Measurements from ENCODE around the gene GPR62. TPM values are rescaled to one million over a fixed set of nuclear protein-coding genes. Genes with fewer than 3 reads are reported as not detected.

GPR62 gene, protein sequence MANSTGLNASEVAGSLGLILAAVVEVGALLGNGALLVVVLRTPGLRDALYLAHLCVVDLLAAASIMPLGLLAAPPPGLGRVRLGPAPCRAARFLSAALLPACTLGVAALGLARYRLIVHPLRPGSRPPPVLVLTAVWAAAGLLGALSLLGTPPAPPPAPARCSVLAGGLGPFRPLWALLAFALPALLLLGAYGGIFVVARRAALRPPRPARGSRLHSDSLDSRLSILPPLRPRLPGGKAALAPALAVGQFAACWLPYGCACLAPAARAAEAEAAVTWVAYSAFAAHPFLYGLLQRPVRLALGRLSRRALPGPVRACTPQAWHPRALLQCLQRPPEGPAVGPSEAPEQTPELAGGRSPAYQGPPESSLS
- not detected for total RNA-seq

DNA sequence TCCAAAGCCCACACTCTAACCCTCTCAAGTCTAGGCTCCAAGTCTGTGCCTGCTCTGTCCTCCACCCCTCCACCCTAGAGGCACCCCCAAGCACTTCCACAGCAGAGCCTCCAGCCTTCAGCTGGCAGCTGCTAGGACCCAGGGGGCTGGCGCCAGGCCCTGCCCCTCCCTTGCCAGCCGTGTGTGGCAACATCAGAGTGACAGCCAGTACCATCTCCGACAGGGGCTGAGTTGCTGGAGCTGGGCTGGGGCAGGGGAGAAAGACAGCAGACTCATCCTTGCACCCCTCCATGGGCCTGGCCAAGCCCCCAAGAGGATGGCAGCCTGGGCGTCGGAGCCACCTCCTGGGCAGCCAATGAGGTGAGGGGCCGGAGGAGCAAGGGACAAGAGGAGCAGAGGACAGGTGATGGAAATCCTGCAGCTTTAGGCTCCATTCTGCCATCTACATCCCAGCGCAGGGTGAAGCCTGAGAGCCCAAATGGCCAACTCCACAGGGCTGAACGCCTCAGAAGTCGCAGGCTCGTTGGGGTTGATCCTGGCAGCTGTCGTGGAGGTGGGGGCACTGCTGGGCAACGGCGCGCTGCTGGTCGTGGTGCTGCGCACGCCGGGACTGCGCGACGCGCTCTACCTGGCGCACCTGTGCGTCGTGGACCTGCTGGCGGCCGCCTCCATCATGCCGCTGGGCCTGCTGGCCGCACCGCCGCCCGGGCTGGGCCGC lies at the start of gene GPR62:
TSS of gene GPR62 (plus strand) at position 207 of the 718 bp plus-strand sequence. CDS start at position 479, 272 bp downstream.
- no peak for ATAC-seq
- H3K9me3 ChIP-seq = no peaks in the 10 kb centered on the region
- WGBS, 2 donors = 39 to 77% methylated on average over 9 to 19 of the region's 33 CpGs
- H3K27ac ChIP-seq = peak within 1 kb of the TSS in 2 of 4 donors; percentile 71 to 74
- no peaks in the 10 kb centered on the region for H3K27me3 ChIP-seq
- no peak for DNase-seq
- intact Hi-C loops (cut with DNase I) = no loop called here
- H3K4me1 ChIP-seq = peaks cover 20% of the 10 kb centered on the region
- TF ChIP-seq POLR2A (IDR thresholded peaks at IDR 0.05) = no peak
- TF ChIP-seq, protein P1, sequence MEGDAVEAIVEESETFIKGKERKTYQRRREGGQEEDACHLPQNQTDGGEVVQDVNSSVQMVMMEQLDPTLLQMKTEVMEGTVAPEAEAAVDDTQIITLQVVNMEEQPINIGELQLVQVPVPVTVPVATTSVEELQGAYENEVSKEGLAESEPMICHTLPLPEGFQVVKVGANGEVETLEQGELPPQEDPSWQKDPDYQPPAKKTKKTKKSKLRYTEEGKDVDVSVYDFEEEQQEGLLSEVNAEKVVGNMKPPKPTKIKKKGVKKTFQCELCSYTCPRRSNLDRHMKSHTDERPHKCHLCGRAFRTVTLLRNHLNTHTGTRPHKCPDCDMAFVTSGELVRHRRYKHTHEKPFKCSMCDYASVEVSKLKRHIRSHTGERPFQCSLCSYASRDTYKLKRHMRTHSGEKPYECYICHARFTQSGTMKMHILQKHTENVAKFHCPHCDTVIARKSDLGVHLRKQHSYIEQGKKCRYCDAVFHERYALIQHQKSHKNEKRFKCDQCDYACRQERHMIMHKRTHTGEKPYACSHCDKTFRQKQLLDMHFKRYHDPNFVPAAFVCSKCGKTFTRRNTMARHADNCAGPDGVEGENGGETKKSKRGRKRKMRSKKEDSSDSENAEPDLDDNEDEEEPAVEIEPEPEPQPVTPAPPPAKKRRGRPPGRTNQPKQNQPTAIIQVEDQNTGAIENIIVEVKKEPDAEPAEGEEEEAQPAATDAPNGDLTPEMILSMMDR (IDR thresholded peaks at IDR 0.05) = no peak
- H3K36me3 ChIP-seq (replicated peaks in 1 of 2; ENCODE audit: insufficient read depth in 1 of 2, low read depth in 2 of 2) = no peaks in the 10 kb centered on the region
- no peak within 1 kb of the TSS for H3K4me3 ChIP-seq

- WGBS, 2 donors = 61 to 68% methylated on average over 4 of the region's 4 CpGs
- H3K36me3 ChIP-seq (replicated peaks in 1 of 2; ENCODE audit: insufficient read depth in 1 of 2, low read depth in 2 of 2) = no peaks in the 10 kb centered on the region
These were observed 47.2 kb upstream of the GPR62 start for GRCh38 chr3:51908026-51908425.

GRCh38 chr3:51916418-51916817 lies 38.8 kb upstream of the GPR62 start:
- DNase-seq (no peak), ATAC-seq (no peak)
- Histone ChIP-seq H3K4me3 (no peak overlapping the region), H3K27me3 (no peaks in the 10 kb centered on the region), H3K36me3 (replicated peaks in 1 of 2; ENCODE audit: insufficient read depth in 1 of 2, low read depth in 2 of 2) (no peaks in the 10 kb centered on the region), H3K4me1 (no peaks in the 10 kb centered on the region), H3K9me3 (no peaks in the 10 kb centered on the region), H3K27ac (no peak overlapping the region)
- intact Hi-C loops (cut with DNase I) = no loop called here
- no peak for TF ChIP-seq POLR2A (IDR thresholded peaks at IDR 0.05)
- TF ChIP-seq, protein P1 (IDR thresholded peaks at IDR 0.05) = no peak
- 52% methylated on average over 5 of the region's 5 CpGs for WGBS, 2 donors

More at GRCh38 chr3:51908026-51908425, 47.2 kb upstream of the GPR62 start:
- Histone ChIP-seq H3K4me1 (no peaks in the 10 kb centered on the region), H3K27ac (no peak overlapping the region), H3K9me3 (no peaks in the 10 kb centered on the region), H3K4me3 (no peak overlapping the region), H3K27me3 (no peaks in the 10 kb centered on the region)
- TF ChIP-seq, protein P1 (IDR thresholded peaks at IDR 0.05) = no peak
- TF ChIP-seq POLR2A (IDR thresholded peaks at IDR 0.05) = no peak
- ATAC-seq (no peak), DNase-seq (no peak)
- intact Hi-C loops (cut with DNase I) = no loop called here

- Histone ChIP-seq H3K9me3 (no peaks in the 10 kb centered on the region), H3K4me1 (no peaks in the 10 kb centered on the region), H3K27ac (no peak overlapping the region), H3K36me3 (replicated peaks in 1 of 2; ENCODE audit: insufficient read depth in 1 of 2, low read depth in 2 of 2) (no peaks in the 10 kb centered on the region), H3K27me3 (no peaks in the 10 kb centered on the region), H3K4me3 (no peak overlapping the region)
- ATAC-seq (no peak), DNase-seq (no peak)
- intact Hi-C loops (cut with DNase I) = no loop called here
- 74 to 75% methylated on average over 11 of the region's 11 CpGs for WGBS, 2 donors
- TF ChIP-seq, protein P1 (IDR thresholded peaks at IDR 0.05) = no peak
- TF ChIP-seq POLR2A (IDR thresholded peaks at IDR 0.05) = no peak
These were observed 34.1 kb upstream of the GPR62 start for GRCh38 chr3:51921081-51921578.
